Stimulated activated effector memory CD8-positive, alpha-beta T cell treated with anti-CD3 and anti-CD28 coated beads, Interleukin-12 subunit alpha, Interleukin-12 subunit beta, amount 100 ng/mL, for 72 hours (primary cell): Measurements from ENCODE around the gene DOCK8.
A peak's percentile ranks its signal among the peaks of the same experiment; 100 is the strongest.

Experiments used
- ATAC-seq: fragments of 150-1000 bp; cut with Tn5 transposase; 2 replicates; pipeline ENCODE4 v1.10.0; 2021
- DNase-seq, 2 donors: peaks; one replicate each; pipeline ENCODE4 v3.0.0; 2021 to 2022; ENCODE audit warnings: low spot score in 2 of 2
- H3K27ac Mint-ChIP-seq: one replicate; pipeline ENCODE4 v1.8.0; 2022; ENCODE audit warnings: mild to moderate bottlenecking, mixed read lengths
- H3K36me3 Mint-ChIP-seq: one replicate; pipeline ENCODE4 v1.8.0; 2022; ENCODE audit warnings: mild to moderate bottlenecking, mixed read lengths
- H3K4me1 Mint-ChIP-seq: one replicate; pipeline ENCODE4 v1.8.0; 2022; ENCODE audit warnings: mixed read lengths
- H3K4me3 Mint-ChIP-seq: one replicate; pipeline ENCODE4 v1.8.0; 2022; ENCODE audit warnings: mild to moderate bottlenecking, mixed read lengths
- H3K9me3 Mint-ChIP-seq: one replicate; pipeline ENCODE4 v1.8.0; 2022; ENCODE audit warnings: mixed read lengths

DOCK8 gene

GRCh38 chr9:470552-471194 lies 256.0 kb downstream of the DOCK8 start:
- no peak for DNase-seq
- H3K9me3 Mint-ChIP-seq = no peaks in the 10 kb centered on the region
- H3K4me1 Mint-ChIP-seq = peaks cover 29% of the 10 kb centered on the region
- peak overlapping the region; percentile 88 for H3K4me3 Mint-ChIP-seq
- H3K27ac Mint-ChIP-seq = peak overlapping the region; percentile 88
- peaks cover 25% of the 10 kb centered on the region for H3K36me3 Mint-ChIP-seq
- ATAC-seq = no peak

DNA sequence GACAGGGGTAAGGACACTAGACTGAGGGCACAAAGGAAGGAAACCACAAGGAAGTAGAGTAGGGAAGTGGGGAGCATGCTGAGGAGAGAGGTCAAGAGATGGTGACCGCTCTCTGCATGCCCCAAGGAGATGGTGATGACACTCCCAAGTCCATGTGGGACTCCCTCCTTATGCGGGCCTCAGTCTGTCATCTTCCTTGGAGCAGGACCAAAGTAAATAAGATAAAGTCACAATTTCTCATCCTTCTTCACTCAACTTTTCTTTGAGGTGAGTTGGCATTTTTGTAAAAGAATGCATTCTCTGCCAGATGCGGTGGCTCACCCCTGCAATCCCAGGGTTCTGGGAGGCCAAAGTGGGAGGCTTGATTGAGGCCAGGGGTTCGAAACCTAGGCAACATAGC lies 256.7 kb downstream of the DOCK8 start:
- H3K4me1 Mint-ChIP-seq = peaks cover 29% of the 10 kb centered on the region
- no peaks in the 10 kb centered on the region for H3K9me3 Mint-ChIP-seq
- peak overlapping the region; percentile 88 for H3K4me3 Mint-ChIP-seq
- DNase-seq (no peak), ATAC-seq (no peak)
- peaks cover 18% of the 10 kb centered on the region for H3K36me3 Mint-ChIP-seq
- peak overlapping the region; percentile 88 for H3K27ac Mint-ChIP-seq

DNA sequence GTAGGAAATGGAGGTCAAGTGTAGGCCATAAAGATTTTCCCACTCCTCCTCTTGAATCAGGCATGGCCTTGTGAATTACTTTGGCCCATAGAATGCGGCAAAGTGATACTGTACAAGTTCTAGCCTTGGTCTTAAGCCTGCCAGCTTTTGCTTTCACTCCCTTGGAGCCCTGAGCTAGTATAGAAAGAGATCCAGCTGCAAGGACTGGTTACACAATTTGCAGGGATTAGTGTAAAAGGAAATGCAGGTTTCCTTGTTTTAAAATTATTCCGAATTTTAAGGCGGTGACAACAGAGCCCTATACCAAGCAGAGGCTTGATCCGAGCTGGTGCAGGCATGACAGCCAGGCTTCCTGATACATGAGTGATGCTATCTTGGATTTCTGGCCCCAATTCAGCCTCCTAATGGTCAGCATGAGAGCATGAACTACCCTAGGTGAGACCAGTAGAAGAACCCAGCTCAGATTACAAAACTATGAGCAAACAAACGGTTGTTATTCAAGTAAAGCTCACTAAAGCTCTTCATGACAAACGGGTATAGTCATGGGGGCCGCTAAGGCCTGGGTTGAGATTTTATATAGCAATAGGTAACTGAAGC lies 257.9 kb downstream of the DOCK8 start:
- H3K4me3 Mint-ChIP-seq = no peak overlapping the region
- H3K36me3 Mint-ChIP-seq = peaks cover 16% of the 10 kb centered on the region
- no peaks in the 10 kb centered on the region for H3K9me3 Mint-ChIP-seq
- no peak for ATAC-seq
- peaks cover 29% of the 10 kb centered on the region for H3K4me1 Mint-ChIP-seq
- H3K27ac Mint-ChIP-seq = no peak overlapping the region
- DNase-seq = no peak

DNA sequence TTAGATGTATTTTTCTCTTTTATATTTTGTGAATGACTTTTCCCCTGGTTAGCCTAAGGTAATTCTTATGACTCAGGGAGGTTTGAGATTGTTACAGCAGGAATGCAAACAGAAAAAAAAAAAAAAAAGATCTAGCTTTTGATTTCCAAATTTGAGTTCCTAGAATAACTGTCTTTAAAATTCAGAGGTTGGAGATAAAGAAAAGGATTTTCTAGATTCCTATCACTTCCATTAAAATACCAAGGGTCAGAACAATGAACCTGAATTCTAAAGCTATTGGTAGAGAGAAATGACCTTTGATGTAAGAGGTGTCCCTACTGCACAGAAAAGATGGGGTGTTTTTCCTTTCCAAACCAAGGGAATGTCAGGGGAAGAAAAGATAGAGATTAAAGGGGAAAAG lies 262.5 kb downstream of the DOCK8 start:
- H3K4me1 Mint-ChIP-seq = no peaks in the 10 kb centered on the region
- H3K36me3 Mint-ChIP-seq = no peaks in the 10 kb centered on the region
- no peak for ATAC-seq
- no peaks in the 10 kb centered on the region for H3K9me3 Mint-ChIP-seq
- no peak overlapping the region for H3K27ac Mint-ChIP-seq
- H3K4me3 Mint-ChIP-seq = no peak overlapping the region
- no peak for DNase-seq

GRCh38 chr9:479304-479970 lies 264.8 kb downstream of the DOCK8 start:
- no peaks in the 10 kb centered on the region for H3K36me3 Mint-ChIP-seq
- H3K4me1 Mint-ChIP-seq = no peaks in the 10 kb centered on the region
- H3K4me3 Mint-ChIP-seq = no peak overlapping the region
- no peaks in the 10 kb centered on the region for H3K9me3 Mint-ChIP-seq
- ATAC-seq (no peak), DNase-seq (no peak)
- H3K27ac Mint-ChIP-seq = no peak overlapping the region

DNA sequence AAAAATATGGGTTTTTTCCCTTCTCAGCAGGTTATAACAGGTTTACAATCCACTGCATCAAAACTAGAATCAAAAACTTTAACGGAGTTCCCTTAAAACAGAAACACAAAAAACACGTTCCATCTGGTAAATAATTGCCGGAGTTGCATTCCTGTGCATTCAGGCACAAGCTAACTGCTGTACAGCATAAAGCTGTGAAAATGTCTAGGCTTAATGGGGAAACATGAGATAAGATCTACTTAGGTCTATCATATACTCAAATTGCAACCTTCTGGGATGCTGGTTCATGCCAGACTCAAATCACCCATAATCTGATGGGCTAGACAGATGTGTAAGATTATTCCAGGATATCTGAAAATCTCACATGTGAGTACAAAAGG lies 265.3 kb downstream of the DOCK8 start:
- no peaks in the 10 kb centered on the region for H3K9me3 Mint-ChIP-seq
- ATAC-seq (no peak), DNase-seq (no peak)
- H3K27ac Mint-ChIP-seq = no peak overlapping the region
- no peaks in the 10 kb centered on the region for H3K4me1 Mint-ChIP-seq
- no peak overlapping the region for H3K4me3 Mint-ChIP-seq
- H3K36me3 Mint-ChIP-seq = no peaks in the 10 kb centered on the region

DNA sequence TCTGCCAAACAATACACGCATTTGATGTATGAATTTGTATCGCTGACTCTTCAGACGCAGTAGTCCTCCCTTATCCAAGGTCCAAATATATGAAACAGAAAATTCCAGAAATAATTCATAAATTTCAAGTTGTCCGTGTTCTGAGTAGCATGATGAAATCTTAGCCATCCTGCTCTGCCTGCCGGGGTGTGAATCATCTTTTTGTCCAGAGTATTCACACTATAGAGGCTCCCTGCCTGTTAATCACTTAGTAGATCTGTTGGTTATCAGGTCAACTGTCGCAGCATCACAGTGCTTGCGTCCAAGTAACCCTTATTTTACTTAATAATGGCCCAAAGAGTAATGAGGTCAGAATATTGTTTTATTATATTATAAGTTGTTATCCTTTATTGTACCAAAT lies 268.1 kb downstream of the DOCK8 start:
- Mint-ChIP-seq H3K9me3 (no peaks in the 10 kb centered on the region), H3K4me1 (no peaks in the 10 kb centered on the region), H3K36me3 (no peaks in the 10 kb centered on the region), H3K4me3 (no peak overlapping the region), H3K27ac (no peak overlapping the region)
- ATAC-seq (no peak), DNase-seq (no peak)

GRCh38 chr9:486156-486555 lies 271.5 kb downstream of the DOCK8 start:
- H3K9me3 Mint-ChIP-seq = no peaks in the 10 kb centered on the region
- no peak overlapping the region for H3K4me3 Mint-ChIP-seq
- no peaks in the 10 kb centered on the region for H3K4me1 Mint-ChIP-seq
- H3K27ac Mint-ChIP-seq = no peak overlapping the region
- ATAC-seq (no peak), DNase-seq (no peak)
- H3K36me3 Mint-ChIP-seq = no peaks in the 10 kb centered on the region

DNA sequence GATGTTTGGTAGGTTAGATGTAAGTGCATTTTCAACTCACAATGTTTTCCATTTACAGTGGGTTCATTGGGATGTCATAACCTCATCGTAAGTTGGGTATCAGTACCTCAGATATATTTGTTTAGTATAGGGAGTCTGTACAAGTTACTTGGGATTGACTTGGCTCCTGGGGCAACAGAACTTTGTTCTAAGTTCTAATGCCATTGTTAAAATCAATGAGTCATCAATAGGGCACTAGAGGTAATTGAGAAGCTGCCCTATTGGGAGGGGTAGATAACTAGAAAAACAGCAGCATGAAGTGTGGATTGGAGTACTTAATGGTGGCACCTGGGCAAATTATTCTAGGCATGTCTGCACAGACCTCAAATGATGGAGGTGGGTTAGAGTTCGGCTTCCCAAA lies 272.8 kb downstream of the DOCK8 start:
- H3K36me3 Mint-ChIP-seq = no peaks in the 10 kb centered on the region
- no peak overlapping the region for H3K27ac Mint-ChIP-seq
- ATAC-seq = no peak
- DNase-seq = no peak
- no peaks in the 10 kb centered on the region for H3K4me1 Mint-ChIP-seq
- no peaks in the 10 kb centered on the region for H3K9me3 Mint-ChIP-seq
- no peak overlapping the region for H3K4me3 Mint-ChIP-seq

- Mint-ChIP-seq H3K27ac (no peak overlapping the region), H3K36me3 (no peaks in the 10 kb centered on the region), H3K9me3 (no peaks in the 10 kb centered on the region), H3K4me1 (no peaks in the 10 kb centered on the region), H3K4me3 (no peak overlapping the region)
- ATAC-seq (peak; percentile 86), DNase-seq (no peak)
These were observed 273.8 kb downstream of the DOCK8 start for GRCh38 chr9:488448-488847.

- Mint-ChIP-seq H3K4me3 (no peak overlapping the region), H3K36me3 (no peaks in the 10 kb centered on the region), H3K4me1 (no peaks in the 10 kb centered on the region), H3K27ac (no peak overlapping the region), H3K9me3 (no peaks in the 10 kb centered on the region)
- DNase-seq (no peak), ATAC-seq (no peak)
These were observed 274.8 kb downstream of the DOCK8 start for GRCh38 chr9:489198-490197.

DNA sequence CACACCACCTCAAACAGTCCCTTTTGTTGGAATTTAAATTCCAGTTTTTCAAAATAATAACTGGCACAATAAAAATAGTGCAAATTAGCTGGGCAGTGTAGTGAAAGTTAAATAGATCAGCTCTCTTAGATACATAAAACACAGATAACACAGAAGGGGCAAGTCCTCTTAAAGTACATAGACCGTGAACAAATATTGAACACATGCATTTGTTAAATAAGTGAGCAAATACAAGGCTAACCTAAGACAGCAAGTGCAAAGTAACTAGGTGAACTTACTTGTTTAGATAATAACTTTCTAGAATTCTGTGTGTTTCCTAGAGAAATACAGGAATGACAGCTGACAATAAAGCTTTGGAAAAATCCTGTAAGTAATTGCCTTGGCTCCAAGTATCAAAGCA lies 280.1 kb downstream of the DOCK8 start:
- ATAC-seq = no peak

GRCh38 chr9:495739-496138 lies 281.1 kb downstream of the DOCK8 start:
- H3K27ac Mint-ChIP-seq = no peak overlapping the region
- no peaks in the 10 kb centered on the region for H3K36me3 Mint-ChIP-seq
- ATAC-seq (no peak), DNase-seq (no peak)
- H3K9me3 Mint-ChIP-seq = no peaks in the 10 kb centered on the region
- no peak overlapping the region for H3K4me3 Mint-ChIP-seq
- no peaks in the 10 kb centered on the region for H3K4me1 Mint-ChIP-seq

More for the DNA sequence above, 280.1 kb downstream of the DOCK8 start:
- Mint-ChIP-seq H3K27ac (no peak overlapping the region), H3K36me3 (no peaks in the 10 kb centered on the region), H3K4me1 (no peaks in the 10 kb centered on the region), H3K9me3 (no peaks in the 10 kb centered on the region), H3K4me3 (no peak overlapping the region)
- DNase-seq = no peak

GRCh38 chr9:503326-503725 lies 288.7 kb downstream of the DOCK8 start:
- peak overlapping the region; percentile 83 for H3K4me3 Mint-ChIP-seq
- H3K36me3 Mint-ChIP-seq = no peaks in the 10 kb centered on the region
- ATAC-seq (no peak), DNase-seq (no peak)
- H3K4me1 Mint-ChIP-seq = peaks cover 14% of the 10 kb centered on the region
- H3K27ac Mint-ChIP-seq = peak overlapping the region; percentile 72
- H3K9me3 Mint-ChIP-seq = no peaks in the 10 kb centered on the region
